HTR-8/SVneo (cell line): ENCODE measurements around the gene MAPK1IP1L.
A peak's percentile ranks its signal among the peaks of the same experiment; 100 is the strongest.

ENCODE experiments used
- DNase-seq: peaks from one replicate; pipeline ENCODE4 v3.0.0; 2011; ENCODE audit warnings: low spot score, mixed read lengths; ENCODE audit not compliant: insufficient read length
- FAIRE-seq: peaks from 2 replicates; lab custom pipeline; 2011; peaks lifted over from hg19 to GRCh38; lab: Jason Lieb, UNC

The MAPK1IP1L gene

GRCh38 chr14:55088356-55088755, 36.9 kb downstream of the MAPK1IP1L start:
- FAIRE-seq (no peak), DNase-seq (no peak)

DNA sequence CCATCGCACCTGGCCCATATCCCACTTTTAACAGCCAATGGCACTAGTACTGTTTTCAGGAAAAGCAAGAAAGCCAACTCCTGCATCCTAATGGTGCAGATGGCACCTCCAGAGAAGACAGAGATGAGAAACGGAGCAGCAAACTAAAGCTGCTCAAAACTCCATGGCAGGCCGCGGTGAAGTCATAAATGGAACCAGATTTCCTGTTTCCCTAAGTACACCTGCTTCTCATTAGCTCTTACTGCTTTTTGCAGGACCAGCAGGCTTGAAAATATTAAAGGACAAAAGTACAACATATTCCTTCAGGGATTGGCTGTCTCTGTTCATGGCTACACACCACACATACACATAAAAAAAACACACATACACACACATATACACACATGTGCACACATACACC, 40.9 kb downstream of the MAPK1IP1L start:
- FAIRE-seq, result no peak
- no peak for DNase-seq

- FAIRE-seq, result peak; percentile 76
- DNase-seq, result peak; percentile 83
These were observed 43.1 kb downstream of the MAPK1IP1L start for GRCh38 chr14:55094292-55095157.

DNA sequence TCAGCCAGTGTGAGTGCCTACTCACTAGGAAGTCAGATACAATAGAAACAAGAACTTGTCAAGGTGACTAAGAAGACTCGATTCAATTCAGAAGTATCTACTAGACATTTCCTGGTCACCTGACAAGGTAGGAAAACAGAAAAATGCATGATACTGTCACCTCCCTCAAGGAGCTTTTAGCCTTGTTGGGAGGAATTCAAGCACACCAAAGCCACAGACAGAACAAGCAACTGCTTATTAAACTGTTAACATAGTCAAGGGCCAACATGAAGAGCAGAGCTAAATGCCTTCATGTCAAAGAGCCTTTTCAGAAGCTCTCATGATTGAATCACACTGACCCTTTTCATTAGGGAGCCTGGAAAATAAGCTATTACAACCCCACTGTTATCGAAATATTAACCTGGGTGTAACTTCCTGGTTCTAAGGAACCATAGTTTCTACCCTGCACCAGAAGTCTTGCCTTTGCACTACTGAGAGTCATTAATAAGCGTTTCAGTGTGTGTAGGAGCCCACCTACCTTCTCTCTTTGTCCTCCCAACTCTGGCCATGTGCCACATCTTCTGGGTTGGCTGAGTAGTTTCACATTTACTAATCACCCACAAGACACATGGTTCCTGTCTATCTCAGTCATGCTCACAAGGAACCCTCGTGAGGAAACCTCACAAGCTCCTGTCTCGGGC, 46.6 kb downstream of the MAPK1IP1L start:
- FAIRE-seq, result peak; percentile 71
- DNase-seq, result no peak

DNA sequence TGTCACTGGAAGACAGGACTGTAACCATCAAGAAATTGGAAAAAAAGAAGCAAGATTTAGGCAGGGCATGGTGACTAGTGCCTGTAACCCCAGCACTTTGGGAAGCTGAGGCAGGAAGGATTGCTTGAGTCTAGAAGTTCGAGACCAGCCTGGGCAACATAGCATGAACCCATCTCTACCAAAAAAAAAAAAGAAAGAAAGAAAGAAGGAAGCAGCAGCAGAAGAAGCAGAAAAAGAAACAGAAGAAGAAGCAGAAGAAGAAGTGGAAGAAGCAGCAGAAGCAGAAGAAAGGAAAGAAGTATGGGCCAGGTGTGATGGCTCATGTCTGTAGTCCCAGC, 47.1 kb downstream of the MAPK1IP1L start:
- FAIRE-seq, result no peak

DNA sequence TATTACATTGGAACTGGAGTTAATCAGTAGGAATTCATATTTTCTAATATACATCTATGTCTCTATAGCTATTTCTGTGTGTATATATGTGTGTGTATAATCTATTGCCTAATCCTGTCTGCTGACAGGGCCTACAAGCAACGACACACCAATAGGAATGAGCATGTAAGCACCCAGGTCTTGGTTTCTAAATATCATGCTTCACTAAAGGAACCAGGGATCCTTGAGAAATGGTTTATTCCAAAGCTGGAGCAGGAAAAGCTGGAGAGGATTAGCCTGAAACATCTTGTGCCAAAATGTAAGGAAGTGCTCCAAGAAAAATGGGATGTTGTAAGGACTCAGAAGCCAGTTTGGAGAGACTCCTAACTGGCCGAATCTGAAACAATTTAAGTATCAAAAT, 48.3 kb downstream of the MAPK1IP1L start:
- DNase-seq (no peak), FAIRE-seq (no peak)

More for the DNA sequence above, 47.1 kb downstream of the MAPK1IP1L start:
- no peak for DNase-seq

DNA sequence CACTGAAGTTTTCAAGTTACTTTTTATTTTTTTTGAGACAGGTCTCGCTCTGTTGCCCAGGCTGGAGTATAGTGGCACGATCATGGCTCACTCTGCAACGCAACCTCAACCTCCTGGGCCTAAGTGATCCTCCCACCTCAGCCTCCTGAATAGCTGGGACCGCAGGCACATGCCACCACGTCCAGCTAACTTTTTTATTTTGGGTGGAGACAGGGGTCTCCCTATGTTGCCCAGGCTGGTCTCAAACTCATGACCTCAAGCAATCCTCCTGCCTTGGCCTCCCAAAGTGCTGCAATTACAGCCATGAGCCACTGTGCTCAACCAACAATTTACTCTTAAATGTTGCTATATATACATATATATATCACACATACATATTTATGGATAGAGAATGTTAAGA, 50.3 kb downstream of the MAPK1IP1L start:
- FAIRE-seq (no peak), DNase-seq (no peak)

- DNase-seq, result no peak
- FAIRE-seq, result peak; percentile 89
These were observed 50.7 kb downstream of the MAPK1IP1L start for GRCh38 chr14:55102141-55102621.

DNA sequence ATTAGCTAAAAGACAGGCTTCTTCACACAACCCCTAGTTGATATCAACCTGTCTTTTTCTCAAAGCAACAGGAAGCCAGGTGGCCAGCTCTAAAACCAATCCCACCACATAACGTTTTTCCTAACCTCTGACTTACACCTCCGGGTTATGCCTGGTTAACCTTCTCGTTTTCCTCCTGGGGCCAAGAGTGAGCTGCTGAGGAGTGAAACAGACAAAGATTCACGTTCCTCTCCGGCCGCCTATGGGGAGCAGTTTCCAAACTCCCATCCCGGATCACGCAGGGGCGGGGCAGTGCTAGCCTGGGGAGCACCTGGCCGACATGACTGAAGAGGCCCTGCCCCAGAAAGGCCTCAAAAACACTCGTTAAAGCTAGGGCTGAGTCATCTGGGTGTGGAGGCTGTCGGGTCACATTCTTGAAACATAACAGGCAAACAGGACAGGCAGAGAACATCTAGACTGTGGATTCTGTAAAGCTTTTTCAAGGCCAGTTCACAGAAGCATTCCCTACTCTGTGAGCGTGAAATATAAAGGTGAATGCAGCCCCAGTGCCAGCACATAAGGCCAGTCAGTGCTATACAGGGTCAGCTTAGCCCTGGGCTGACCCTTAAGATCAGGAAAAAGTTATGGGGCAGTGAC, 51.7 kb downstream of the MAPK1IP1L start:
- peak; percentile 96 for DNase-seq
- FAIRE-seq, result peak; percentile 97

GRCh38 chr14:55103971-55104954, 52.8 kb downstream of the MAPK1IP1L start:
- peak; percentile 86 for FAIRE-seq
- no peak for DNase-seq

- peak; percentile 16 for FAIRE-seq
- no peak for DNase-seq
These were observed 54.5 kb downstream of the MAPK1IP1L start for GRCh38 chr14:55105991-55106390.

- FAIRE-seq, result peak; percentile 97
- peak; percentile 99 for DNase-seq
These were observed 56.5 kb downstream of the MAPK1IP1L start for GRCh38 chr14:55107766-55108554.

DNA sequence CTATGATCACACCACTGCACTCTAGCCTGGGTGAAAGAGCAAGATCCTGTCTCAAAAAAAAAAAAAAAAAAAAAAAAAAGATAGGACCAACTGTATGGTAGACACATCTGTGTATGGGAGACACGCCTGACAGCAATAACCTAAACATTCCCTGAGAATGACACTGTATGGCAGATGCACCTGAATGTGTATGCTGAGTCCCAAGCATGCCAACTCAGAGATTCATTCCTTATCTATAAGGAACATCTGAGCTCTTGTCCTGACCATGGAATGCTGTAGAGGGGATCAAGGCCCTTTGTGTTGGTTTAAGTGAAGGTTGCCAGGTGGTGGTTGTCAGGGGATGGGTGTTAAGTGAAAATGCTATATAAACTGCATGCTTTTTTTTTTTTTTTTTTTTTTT, 58.4 kb downstream of the MAPK1IP1L start:
- no peak for DNase-seq
- peak; percentile 28 for FAIRE-seq

- DNase-seq (no peak), FAIRE-seq (peak; percentile 16)
These were observed 59.8 kb downstream of the MAPK1IP1L start for GRCh38 chr14:55111122-55111708.

DNA sequence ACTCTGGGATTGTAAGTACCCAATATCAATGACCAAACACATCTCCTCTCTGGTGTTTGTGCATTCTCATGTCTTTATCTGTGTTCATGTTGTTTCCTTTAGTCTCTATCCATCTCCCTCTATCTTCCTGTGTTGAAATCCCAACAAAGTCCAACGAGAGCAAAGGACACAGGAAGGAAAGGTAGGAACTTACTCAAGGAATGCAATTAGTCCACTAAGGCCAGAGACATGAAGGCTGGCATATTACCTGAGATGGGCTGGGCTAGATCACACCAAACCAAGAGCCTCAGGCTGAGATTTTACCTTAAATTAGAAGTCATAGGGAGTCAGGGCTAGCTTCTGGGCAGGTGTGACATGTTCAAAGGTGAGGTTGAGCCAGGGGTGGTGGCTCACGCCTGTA, 63.3 kb downstream of the MAPK1IP1L start:
- no peak for DNase-seq
- no peak for FAIRE-seq

GRCh38 chr14:55115460-55115859, 64.0 kb downstream of the MAPK1IP1L start:
- FAIRE-seq (peak; percentile 86), DNase-seq (no peak)

DNA sequence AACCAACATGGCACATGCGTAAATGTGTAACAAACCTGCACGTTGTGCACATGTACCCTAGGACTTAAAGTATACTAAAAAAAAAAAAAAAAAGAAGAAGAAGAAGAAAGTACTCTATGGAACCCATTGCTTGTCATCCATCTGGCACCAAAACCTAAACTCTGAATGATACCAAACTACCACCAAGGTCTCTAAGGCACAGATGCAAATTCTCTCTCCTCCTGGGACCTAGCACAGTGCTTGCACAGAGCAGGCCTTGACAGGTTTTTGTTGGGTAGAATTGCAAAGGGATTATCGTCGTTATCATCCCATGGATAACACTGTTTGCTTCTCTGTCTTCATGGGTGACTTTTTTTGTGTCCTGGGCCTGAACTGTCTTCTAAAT, 64.4 kb downstream of the MAPK1IP1L start:
- no peak for DNase-seq
- FAIRE-seq, result no peak

- DNase-seq (no peak), FAIRE-seq (peak; percentile 74)
These were observed 65.0 kb downstream of the MAPK1IP1L start for GRCh38 chr14:55116246-55117030.
